ENCODE data around the gene WRAP73. TPM values are rescaled to one million over a fixed set of nuclear protein-coding genes. Genes with fewer than 3 reads are reported as not detected.

The WRAP73 gene
- polyA plus RNA-seq, 2 of the 4 experiments (the other 2 are of a cell fraction): 15.4 to 16.1 TPM

- ATAC-seq: no peak
- Histone ChIP-seq H3K4me1 (peaks cover 10% of the 10 kb centered on the region), H3K27ac (no peak overlapping the region), H3K9me3 (no peaks in the 10 kb centered on the region), H3K4me2 (no peak overlapping the region), H3K4me3 (no peak overlapping the region)
- DNase-seq (ENCODE audit: low read depth in 1 of 2, low spot score in 1 of 2): no peak
- POLR2A ChIA-PET: no interaction called here
- CTCF ChIA-PET: interaction anchor here (0.6 kb wide), 1 partner anchor 37 kb away, joined by 3 read pairs; no protein-coding TSS in a partner anchor
- 75% methylated on average over 7 of the region's 9 CpGs for WGBS (ENCODE audit: missing lambda C conversion rate)
- FAIRE-seq: no peak
- no peak for TF ChIP-seq USF2 (IDR thresholded peaks at IDR 0.05)
These were observed 20.1 kb upstream of the WRAP73 start for GRCh38 chr1:3669971-3670431.

- no peak for DNase-seq (ENCODE audit: low read depth in 1 of 2, low spot score in 1 of 2)
- Histone ChIP-seq H3K4me1 (peaks cover 10% of the 10 kb centered on the region), H3K4me3 (no peak overlapping the region), H3K9me3 (no peaks in the 10 kb centered on the region), H3K4me2 (no peak overlapping the region; the same call in 2 of the 3 replicates), H3K27ac (no peak overlapping the region)
- ChIA-PET POLR2A (no interaction called here), CTCF (no interaction called here)
- WGBS (ENCODE audit: missing lambda C conversion rate): 60% methylated on average over 1 of the region's 14 CpGs
- TF ChIP-seq ZC3H11A (IDR thresholded peaks at IDR 0.05) (no peak), BHLHE40 (IDR thresholded peaks at IDR 0.05; ENCODE audit: low read depth, low read length) (no peak), MAX (IDR thresholded peaks at IDR 0.05) (no peak), MAFK (IDR thresholded peaks at IDR 0.05; ENCODE audit: partially characterized antibody) (no peak), FOSB (CRISPR knock-in tag; IDR thresholded peaks at IDR 0.05) (no peak), HOXB5 (CRISPR knock-in tag; IDR thresholded peaks at IDR 0.05) (no peak), USF2 (IDR thresholded peaks at IDR 0.05) (no peak), JUN (IDR thresholded peaks at IDR 0.05) (no peak), REST (IDR thresholded peaks at IDR 0.05) (no peak), RCOR1 (IDR thresholded peaks at IDR 0.05; ENCODE audit: low read depth, low read length) (no peak), FOSL2 (IDR thresholded peaks at IDR 0.05) (no peak), FOSL2 (CRISPR knock-in tag; IDR thresholded peaks at IDR 0.05) (no peak), HOXA7 (CRISPR knock-in tag; IDR thresholded peaks at IDR 0.05) (no peak), E2F6 (IDR thresholded peaks at IDR 0.05; ENCODE audit: borderline replicate concordance, low read depth) (no peak), SMC3 (IDR thresholded peaks at IDR 0.05) (no peak), ZFP36 (IDR thresholded peaks at IDR 0.05; ENCODE audit: borderline replicate concordance, partially characterized antibody) (no peak), SREBF2 (IDR thresholded peaks at IDR 0.05) (no peak), KDM1A (IDR thresholded peaks at IDR 0.05; ENCODE audit: low read depth) (no peak), TFCP2L1 (CRISPR knock-in tag; IDR thresholded peaks at IDR 0.05) (no peak)
- no peak for FAIRE-seq
- ATAC-seq: no peak
These were observed 19.5 kb upstream of the WRAP73 start for GRCh38 chr1:3669421-3669821.
